HepG2 (cell line): ENCODE measurements around the gene ANXA9. TPM values are rescaled to one million over a fixed set of nuclear protein-coding genes. Genes with fewer than 3 reads are reported as not detected.

Source experiments
- ASH2L ChIP-seq: fragments of 300-600, 200-600 bp; sonication (generic); IDR thresholded peaks from 2 replicates; pipeline ENCODE4 v1.7.0; 2017; ENCODE audit warnings: low read depth, mild to moderate bottlenecking, moderate library complexity, mixed read lengths, low read length; ENCODE audit not compliant: insufficient read length
- ATF1 ChIP-seq: IDR thresholded peaks from 2 replicates; pipeline ENCODE4 v1.6.1; 2016; ENCODE audit warnings: mild to moderate bottlenecking, control low read depth
- ATF6 ChIP-seq: sonication (generic); formaldehyde crosslinking; conservative IDR thresholded peaks from 2 replicates; pipeline ENCODE4 v1.4.0; 2020; ENCODE audit warnings: missing genetic modification reagents
- BRF2 ChIP-seq: sonication (generic); formaldehyde crosslinking; IDR thresholded peaks from 2 replicates; pipeline ENCODE4 v1.8.1; 2022; ENCODE audit warnings: mild to moderate bottlenecking, missing genetic modification reagents
- FIP1L1 ChIP-seq: fragments of 200-400 bp; formaldehyde crosslinking; IDR thresholded peaks from 2 replicates; pipeline ENCODE4 v1.6.1; 2018; ENCODE audit warnings: low read depth, mild to moderate bottlenecking, low read length, moderate library complexity, borderline replicate concordance; ENCODE audit not compliant: insufficient read depth
- FOXA1 ChIP-seq, 2 experiments: fragments of 450-650 bp in 1 of 2; sonication (generic) in 1 of 2; formaldehyde crosslinking in 1 of 2; IDR thresholded peaks; 2 replicates each; pipeline versions ENCODE4 v1.4.0 to v1.6.1; 2016 to 2020; ENCODE audit warnings: missing genetic modification reagents in 1 of 2
- HMG20A ChIP-seq: IDR thresholded peaks from 2 replicates; pipeline ENCODE4 v1.6.1; 2016; ENCODE audit warnings: borderline replicate concordance
- IRF2 ChIP-seq: IDR thresholded peaks from 2 replicates; pipeline ENCODE4 v1.6.1; 2018; ENCODE audit warnings: missing genetic modification reagents, missing compliant biosample characterization
- ISL2 ChIP-seq: sonication (generic); formaldehyde crosslinking; IDR thresholded peaks from 2 replicates; pipeline ENCODE4 v1.5.0; 2020; ENCODE audit warnings: missing genetic modification reagents
- KDM1A ChIP-seq: IDR thresholded peaks from 2 replicates; pipeline ENCODE4 v1.6.1; 2016; ENCODE audit warnings: missing compliant biosample characterization
- KLF6 ChIP-seq: IDR thresholded peaks from 2 replicates; pipeline ENCODE4 v1.8.0; 2016; ENCODE audit warnings: missing biosample characterization, missing genetic modification reagents
- LRRFIP1 ChIP-seq: sonication (generic); formaldehyde crosslinking; conservative IDR thresholded peaks from 2 replicates; pipeline ENCODE4 v1.4.0; 2020; ENCODE audit warnings: missing genetic modification reagents
- NCOA2 ChIP-seq: sonication (generic); formaldehyde crosslinking; IDR thresholded peaks from 2 replicates; pipeline ENCODE4 v1.8.0; 2022; ENCODE audit warnings: inconsistent platforms
- PAXIP1 ChIP-seq: sonication (generic); formaldehyde crosslinking; conservative IDR thresholded peaks from 2 replicates; pipeline ENCODE4 v1.4.0; 2020; ENCODE audit warnings: mild to moderate bottlenecking, missing genetic modification reagents, moderate library complexity
- SSRP1 ChIP-seq: IDR thresholded peaks from 2 replicates; pipeline ENCODE4 v1.6.1; 2016; ENCODE audit warnings: control low read depth
- THAP7 ChIP-seq: sonication (generic); formaldehyde crosslinking; IDR thresholded peaks from 2 replicates; pipeline ENCODE4 v1.8.1; 2023; ENCODE audit warnings: mild to moderate bottlenecking, missing genetic modification reagents
- ZBTB42 ChIP-seq: sonication (generic); formaldehyde crosslinking; IDR thresholded peaks from 2 replicates; pipeline ENCODE4 v1.5.0; 2020; ENCODE audit warnings: mild to moderate bottlenecking, missing genetic modification reagents
- polyA plus RNA-seq, 8 experiments: library from polyadenylated mRNA; depleted of rRNA in 3 of 8; stranded (reverse) in 7 of 8; unstranded in 1 of 8; fragments of >200 nt; fragmentation: Illumina TruSeq in 4 of 8; extraction: Trizol in 4 of 8; gene quantifications; 2 replicates each; pipeline versions ENCODE4 v1.2.1 to v1.2.3, GENCODE V29; 2011 to 2016; ENCODE audit warnings: low read depth in 4 of 8, missing spikeins in 1 of 8, mixed read lengths in 1 of 8; ENCODE audit not compliant: insufficient read depth in 1 of 8
- total RNA-seq, 5 experiments: library from RNA; depleted of rRNA; stranded (reverse); fragments of >200 nt; fragmentation: Illumina TruSeq; extraction: Trizol; gene quantifications; 2 replicates each; pipeline ENCODE4 v1.2.3, GENCODE V29; 2016; ENCODE audit warnings: low read depth in 1 of 5

Gene ANXA9
- total and polyA plus RNA-seq, 2 of the 13 experiments (the other 11 are each of a cell fraction or from before 2014, with no cell fraction given): 13.3 to 23.9 TPM

- no peak for TF ChIP-seq THAP7 (CRISPR knock-in tag)
- TF ChIP-seq ATF6 (CRISPR knock-in tag): no peak
- no peak for TF ChIP-seq FOXA1 (IDR thresholded peaks at IDR 0.05)
- TF ChIP-seq FOXA1 (CRISPR knock-in tag; IDR thresholded peaks at IDR 0.05): peak; percentile 43; the same call in 1 of the 2 replicates
- TF ChIP-seq ASH2L: peak; percentile 42
- TF ChIP-seq SSRP1 (CRISPR knock-in tag): no peak
- no peak for TF ChIP-seq ATF1
- no peak for TF ChIP-seq KDM1A (CRISPR knock-in tag)
- TF ChIP-seq LRRFIP1 (CRISPR knock-in tag): 0 out of 2 replicates have a peak, but pooled peaks have one; percentile 52
- TF ChIP-seq FIP1L1: no peak
- 0 out of 2 replicates have a peak, but pooled peaks have one; percentile 48 for TF ChIP-seq ZBTB42 (CRISPR knock-in tag)
- TF ChIP-seq HMG20A (CRISPR knock-in tag): 0 out of 2 replicates have a peak, but pooled peaks have one; percentile 16
- 0 out of 2 replicates have a peak, but pooled peaks have one; percentile 35 for TF ChIP-seq NCOA2 (CRISPR knock-in tag)
- TF ChIP-seq PAXIP1 (CRISPR knock-in tag): 0 out of 2 replicates have a peak, but pooled peaks have one; percentile 37
- TF ChIP-seq IRF2 (CRISPR knock-in tag): peak; percentile 45; the same call in 1 of the 2 replicates
- TF ChIP-seq ISL2 (CRISPR knock-in tag): peak; percentile 54; the same call in 1 of the 2 replicates
- TF ChIP-seq BRF2 (CRISPR knock-in tag): no peak
- TF ChIP-seq KLF6 (CRISPR knock-in tag): 0 out of 2 replicates have a peak, but pooled peaks have one; percentile 5
Measured at GRCh38 chr1:150979092-150980056, 2.7 kb upstream of the ANXA9 start (continued).
